Right cardiac atrium (tissue), 5 donors: ENCODE results near the gene SPAG9. TPM values are rescaled to one million over a fixed set of nuclear protein-coding genes. Genes with fewer than 3 reads are reported as not detected.

Experiments
- ATAC-seq, 2 donors: fragments of 200-7000 bp; cut with Tn5 transposase; one replicate each; pipeline versions ENCODE4 v1.8.0 to v1.9.1; 2020; ENCODE audit warnings: moderate library complexity in 2 of 2, mild to moderate bottlenecking in 1 of 2
- DNase-seq, 3 donors: peaks; one replicate each; pipeline ENCODE4 v3.0.0-alpha.2; 2020
- H3K27ac ChIP-seq: one replicate; pipeline ENCODE4 v1.5.1; 2013; ENCODE audit warnings: mild to moderate bottlenecking, low read length, control low read depth, moderate library complexity
- H3K27me3 ChIP-seq: one replicate; pipeline ENCODE4 v1.6.1; 2013; ENCODE audit not compliant: control insufficient read depth, insufficient read depth
- H3K4me1 ChIP-seq: one replicate; pipeline ENCODE4 v1.6.1; 2013; ENCODE audit warnings: low read length; ENCODE audit not compliant: control insufficient read depth, insufficient read depth
- H3K4me3 ChIP-seq: one replicate; pipeline ENCODE4 v1.5.1; 2013; ENCODE audit warnings: low read length, control low read depth
- H3K9me3 ChIP-seq: one replicate; pipeline ENCODE4 v1.6.1; 2013; ENCODE audit warnings: low read length; ENCODE audit not compliant: control insufficient read depth
- WGBS: extraction: QIAGEN DNeasy Blood & Tissue Kit; methylation state at CpG from one replicate; pipeline ENCODE4 v1.1.7; 2013; 5-methylcytosine and 5-hydroxymethylcytosine counted together
- intact Hi-C, 4 donors: fragments of 100-400 bp; cut with DNase I; formaldehyde crosslinking; loops; one replicate each; pipeline versions ENCODE4 v1.11.0 to v1.14.0; 2022 to 2023
- polyA plus RNA-seq: library from polyadenylated mRNA; stranded (reverse); fragments of 200-250 nt; gene quantifications from one replicate; pipeline ENCODE4 v1.2.3, GENCODE V29; 2013
- total RNA-seq, 4 donors: library from RNA; stranded (reverse); fragmentation: NEBNext Ultra II Directional; extraction: Animal tissue kit (Norgen Biotek cat#: 25700); gene quantifications; one replicate each; pipeline ENCODE4 v1.2.1, GENCODE V29; 2021
- donor health status: healthy with polysubstance abuse.
- donor health status: DM: no; HTN: yes; CAD: no.
- donor health status: DM: no; HTN: no; CAD: no.
- donor health status: DM: no; HTN: yes; CAD: no; lungs with severe emphysema.
- donor health status: DM: yes; HTN: yes; CAD: no.

Gene SPAG9
- total and polyA plus RNA-seq, 5 donors, result 19.1 to 81.0 (median 59.0) TPM

DNA sequence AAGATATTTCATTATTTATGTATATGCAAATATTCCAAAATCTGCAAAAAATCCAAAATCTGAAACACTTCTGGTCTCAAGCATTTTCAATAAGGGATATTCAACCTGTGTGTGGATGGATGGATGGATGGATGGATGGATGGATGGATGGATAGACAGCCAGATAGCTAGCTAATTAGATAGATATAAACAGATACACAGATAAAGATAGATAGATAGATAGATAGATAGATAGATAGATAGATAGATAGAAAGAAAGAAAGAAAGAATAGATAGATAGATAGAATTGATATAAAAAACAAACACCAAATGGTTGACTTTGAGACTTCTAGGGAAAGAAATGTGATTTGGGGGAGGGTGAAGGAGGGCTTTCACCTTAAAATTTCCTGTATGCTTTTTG lies 139.4 kb downstream of the SPAG9 start:
- intact Hi-C loops, result no loop called here
- no peak for DNase-seq
- no peak overlapping the region for H3K27ac ChIP-seq
- no peaks in the 10 kb centered on the region for H3K27me3 ChIP-seq
- H3K4me3 ChIP-seq, result no peak overlapping the region
- no peaks in the 10 kb centered on the region for H3K4me1 ChIP-seq
- ATAC-seq, result no peak
- no peaks in the 10 kb centered on the region for H3K9me3 ChIP-seq

DNA sequence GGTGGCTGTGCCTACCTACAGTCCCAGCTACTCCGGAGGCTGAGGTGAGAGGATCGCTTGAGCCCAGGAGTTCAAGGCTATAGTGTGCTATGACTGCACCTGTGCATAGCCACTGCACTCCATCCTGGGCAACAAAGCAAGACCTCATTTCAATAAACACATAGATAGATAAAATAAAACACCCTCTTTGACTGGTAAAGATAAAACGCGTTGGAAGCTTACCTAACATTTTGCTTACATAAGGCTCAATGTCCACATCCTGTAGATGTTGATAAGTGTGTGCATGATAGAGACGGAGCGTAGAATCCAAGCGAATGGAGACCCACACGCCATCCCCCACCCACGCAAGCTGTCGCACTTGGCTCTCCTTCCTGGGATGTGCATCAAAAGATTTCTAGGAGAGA lies 141.1 kb downstream of the SPAG9 start:
- no peak overlapping the region for H3K27ac ChIP-seq
- 90% methylated on average over 10 of the region's 10 CpGs for WGBS
- no peaks in the 10 kb centered on the region for H3K27me3 ChIP-seq
- ATAC-seq, result no peak
- intact Hi-C loops, result no loop called here
- no peak overlapping the region for H3K4me3 ChIP-seq
- no peaks in the 10 kb centered on the region for H3K4me1 ChIP-seq
- DNase-seq, result no peak
- no peaks in the 10 kb centered on the region for H3K9me3 ChIP-seq

DNA sequence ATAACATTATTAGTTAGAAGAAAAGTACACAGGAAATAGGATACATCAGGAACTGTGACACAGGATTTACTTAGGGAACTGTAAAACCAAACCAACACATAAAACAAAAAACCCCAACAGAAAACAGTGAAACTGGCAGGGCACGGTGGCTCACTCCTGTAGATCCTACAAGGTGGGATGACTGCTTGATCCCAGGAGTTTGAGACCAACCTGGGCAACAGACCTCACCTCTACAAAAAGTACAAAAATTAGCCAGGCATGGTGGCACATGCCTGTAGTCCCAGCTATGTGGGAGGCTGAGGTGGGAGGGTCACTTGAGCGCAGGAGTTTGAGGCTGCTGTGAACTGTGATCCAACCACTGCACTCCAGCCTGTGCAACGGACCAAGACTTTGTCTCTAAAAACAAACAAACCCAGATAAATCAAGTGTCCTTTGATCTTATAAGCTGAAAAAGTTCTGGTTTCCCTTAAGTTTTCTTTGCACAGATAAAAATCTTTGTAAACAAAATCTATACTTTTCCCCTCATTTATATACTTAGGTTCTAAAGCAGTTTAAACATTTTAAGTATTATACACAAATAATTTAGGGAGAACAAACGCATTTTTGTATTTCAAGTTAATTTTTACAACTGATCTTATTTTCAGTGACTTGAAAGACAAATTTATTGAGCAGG lies 143.0 kb downstream of the SPAG9 start:
- WGBS, result 65% methylated on average over 4 of the region's 4 CpGs
- ATAC-seq (peak in 1 of 2 donors; percentile 26), DNase-seq (no peak)
- no peaks in the 10 kb centered on the region for H3K27me3 ChIP-seq
- H3K4me3 ChIP-seq, result no peak overlapping the region
- H3K9me3 ChIP-seq, result no peaks in the 10 kb centered on the region
- H3K4me1 ChIP-seq, result no peaks in the 10 kb centered on the region
- H3K27ac ChIP-seq, result no peak overlapping the region
- intact Hi-C loops, result no loop called here

DNA sequence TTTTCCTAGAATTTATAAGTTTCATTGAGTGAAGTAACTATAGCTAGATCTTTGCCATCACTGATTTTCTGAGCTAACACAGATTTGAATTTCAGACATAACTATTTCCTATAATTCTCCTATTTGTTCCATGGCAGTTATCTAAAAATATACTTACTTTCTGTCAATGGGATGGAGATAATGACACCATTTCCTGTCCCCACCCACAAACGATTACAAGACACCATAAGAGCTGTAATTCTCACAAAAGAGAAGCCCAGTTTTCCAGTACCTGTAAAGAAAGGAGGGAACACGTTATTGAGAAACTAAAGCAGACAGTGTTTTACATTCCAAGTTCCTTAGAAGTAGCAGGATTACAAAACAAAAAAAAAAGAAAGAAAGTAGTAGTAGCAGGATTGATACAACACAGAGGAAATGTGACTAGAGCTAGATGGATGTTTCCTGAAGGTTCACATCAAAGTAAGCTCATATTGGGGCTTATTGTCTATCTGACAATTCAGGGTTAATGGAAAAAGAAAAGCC lies 143.7 kb downstream of the SPAG9 start:
- intact Hi-C loops, result no loop called here
- ATAC-seq, result peak in 1 of 2 donors; percentile 63
- DNase-seq, result no peak

DNA sequence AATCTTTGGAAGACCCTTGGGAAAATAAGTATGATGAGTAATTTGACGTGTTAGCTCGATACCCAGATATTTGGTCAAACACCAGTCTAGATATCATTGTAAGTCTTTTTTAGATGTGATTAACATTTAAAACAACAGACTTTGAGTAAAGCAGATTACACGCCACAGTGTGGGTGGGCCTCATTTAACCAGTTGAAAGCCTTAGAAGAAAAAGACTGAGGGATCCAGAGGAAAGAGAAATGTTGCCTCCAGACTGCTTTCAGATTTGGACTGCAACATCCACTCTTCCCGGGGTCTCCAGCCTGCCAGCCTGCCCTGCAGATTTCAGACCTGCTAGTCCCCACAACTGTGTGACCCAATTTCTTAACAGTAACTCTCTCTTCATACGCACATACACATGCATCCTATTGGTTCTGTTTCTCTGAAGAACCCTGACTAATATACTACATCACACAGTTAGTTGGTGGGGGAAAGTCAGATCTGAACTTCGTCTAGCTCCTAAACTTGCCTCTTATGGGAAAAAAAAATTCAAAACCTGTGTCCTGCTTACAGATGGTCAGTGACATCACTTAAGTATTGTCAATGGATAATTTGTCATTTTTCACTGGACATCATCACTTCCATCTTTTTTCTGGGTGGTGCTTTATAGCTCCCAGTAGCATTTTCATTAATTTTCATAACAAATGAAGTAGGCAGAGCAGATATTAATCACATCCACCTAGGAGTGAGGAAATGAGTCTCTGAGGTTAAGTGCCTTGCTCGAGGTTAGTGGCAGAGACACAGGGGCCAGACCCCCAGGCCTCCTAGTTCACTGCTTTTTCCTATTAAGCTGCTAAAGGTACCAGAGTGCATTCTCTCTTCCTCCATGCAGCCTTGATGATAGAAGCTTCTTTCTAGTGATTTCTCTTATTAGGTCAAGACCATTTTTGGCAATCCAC lies 146.8 kb downstream of the SPAG9 start:
- no peak for ATAC-seq
- intact Hi-C loops, result no loop called here

More for the DNA sequence above, 143.7 kb downstream of the SPAG9 start:
- Histone ChIP-seq H3K27me3 (no peaks in the 10 kb centered on the region), H3K9me3 (no peaks in the 10 kb centered on the region), H3K4me3 (no peak overlapping the region), H3K27ac (no peak overlapping the region), H3K4me1 (no peaks in the 10 kb centered on the region)
- 31% methylated on average over 2 of the region's 2 CpGs for WGBS

DNA sequence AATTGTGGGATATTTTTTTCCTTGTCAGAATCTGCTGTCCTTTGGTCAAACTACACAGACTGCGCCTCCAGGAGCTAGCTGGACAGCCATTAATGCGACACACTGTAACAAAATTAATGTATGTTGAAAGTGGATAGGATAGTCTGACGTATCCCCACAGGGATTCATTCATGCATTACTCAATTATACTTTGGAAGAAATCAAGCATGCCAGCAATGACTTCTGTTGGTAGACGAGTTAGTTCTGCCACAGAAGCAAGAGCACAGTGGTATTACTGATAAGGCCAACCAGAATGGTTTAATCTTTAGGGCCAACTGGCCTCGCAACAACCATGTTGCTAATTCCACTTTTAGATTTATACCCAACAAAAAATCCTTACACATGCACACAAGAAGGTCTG lies 148.1 kb downstream of the SPAG9 start:
- Histone ChIP-seq H3K4me1 (no peaks in the 10 kb centered on the region), H3K27me3 (no peaks in the 10 kb centered on the region), H3K4me3 (no peak overlapping the region), H3K9me3 (no peaks in the 10 kb centered on the region), H3K27ac (no peak overlapping the region)
- DNase-seq, result no peak
- WGBS, result 82% methylated on average over 5 of the region's 5 CpGs
- ATAC-seq, result no peak
- intact Hi-C loops, result no loop called here

More for the DNA sequence above, 146.8 kb downstream of the SPAG9 start:
- Histone ChIP-seq H3K27me3 (no peaks in the 10 kb centered on the region), H3K9me3 (no peaks in the 10 kb centered on the region), H3K27ac (no peak overlapping the region), H3K4me3 (no peak overlapping the region), H3K4me1 (no peaks in the 10 kb centered on the region)
- DNase-seq, result no peak
- 85% methylated on average over 7 of the region's 7 CpGs for WGBS

DNA sequence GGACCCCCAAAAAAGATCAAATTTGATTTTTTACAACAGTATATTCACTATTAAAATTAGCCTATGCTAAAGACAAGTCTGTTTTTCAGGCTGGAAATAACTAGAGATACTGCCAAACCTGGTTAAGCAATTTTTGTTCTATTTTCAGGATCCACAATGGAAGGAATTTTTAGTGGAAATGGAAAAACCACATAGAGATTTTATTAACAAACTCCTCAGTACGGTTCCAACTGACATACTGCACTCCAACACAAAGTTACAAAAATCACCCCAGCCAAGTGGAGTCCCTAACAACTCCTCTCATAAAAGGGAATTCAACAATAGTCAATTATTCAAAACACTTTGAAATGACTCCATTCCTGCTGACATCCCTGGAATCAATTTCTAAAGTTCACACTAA lies 152.9 kb downstream of the SPAG9 start:
- H3K9me3 ChIP-seq, result no peaks in the 10 kb centered on the region
- intact Hi-C loops, result no loop called here
- DNase-seq, result no peak
- no peak overlapping the region for H3K4me3 ChIP-seq
- WGBS, result 41% methylated on average over 1 of the region's 1 CpG
- no peak for ATAC-seq
- H3K27ac ChIP-seq, result no peak overlapping the region
- H3K27me3 ChIP-seq, result no peaks in the 10 kb centered on the region
- no peaks in the 10 kb centered on the region for H3K4me1 ChIP-seq

DNA sequence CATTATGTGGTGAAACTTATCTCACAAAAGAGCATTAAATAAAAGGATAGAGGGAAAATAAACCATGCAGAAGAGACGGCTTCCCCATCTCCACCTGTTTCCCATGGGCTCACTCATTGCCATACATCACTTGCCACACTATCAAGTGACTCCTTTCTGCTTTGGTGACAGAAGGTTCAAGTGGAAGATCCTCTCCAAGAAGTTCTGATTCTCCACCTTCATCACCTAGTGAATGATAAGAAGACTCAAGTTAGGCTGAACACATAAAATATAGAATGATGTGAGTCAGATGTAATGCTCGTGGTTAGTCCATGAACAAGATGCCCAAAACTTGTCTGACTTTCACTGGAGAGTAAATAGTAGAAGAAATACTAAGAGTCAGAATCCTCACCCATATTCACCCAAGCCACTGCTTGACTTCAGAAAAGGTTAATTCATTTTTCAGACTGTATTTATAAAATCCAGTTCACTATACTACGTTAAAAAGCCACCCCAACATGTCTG lies 154.5 kb downstream of the SPAG9 start:
- no peaks in the 10 kb centered on the region for H3K9me3 ChIP-seq
- no peak overlapping the region for H3K27ac ChIP-seq
- H3K27me3 ChIP-seq, result no peaks in the 10 kb centered on the region
- H3K4me3 ChIP-seq, result no peak overlapping the region
- H3K4me1 ChIP-seq, result no peaks in the 10 kb centered on the region
- WGBS, result 88% methylated on average over 3 of the region's 3 CpGs
- ATAC-seq (no peak), DNase-seq (no peak)
- intact Hi-C loops, result no loop called here

DNA sequence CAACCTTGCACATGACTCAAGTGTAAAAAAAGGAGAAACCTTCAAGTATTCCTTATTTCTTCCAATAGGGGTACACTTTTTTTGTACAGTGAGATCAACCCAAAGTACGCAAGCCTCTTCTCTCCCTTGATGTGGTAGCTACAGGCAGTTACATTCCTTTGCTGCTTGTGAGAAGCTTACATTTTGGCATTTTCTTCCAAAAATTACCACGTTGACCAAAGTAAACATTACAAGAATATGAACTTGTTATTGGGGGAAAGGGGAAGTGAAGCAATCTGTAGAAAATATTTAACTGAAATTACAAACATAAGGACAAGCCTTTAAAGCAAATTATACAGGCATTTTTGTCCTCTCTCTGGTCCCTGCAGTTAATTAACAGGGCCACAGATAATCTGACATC lies 157.5 kb downstream of the SPAG9 start:
- Histone ChIP-seq H3K9me3 (no peaks in the 10 kb centered on the region), H3K27ac (no peak overlapping the region), H3K4me1 (no peaks in the 10 kb centered on the region), H3K4me3 (no peak overlapping the region), H3K27me3 (no peaks in the 10 kb centered on the region)
- intact Hi-C loops, result no loop called here
- 75% methylated on average over 2 of the region's 2 CpGs for WGBS
- DNase-seq, result no peak
- ATAC-seq, result no peak

DNA sequence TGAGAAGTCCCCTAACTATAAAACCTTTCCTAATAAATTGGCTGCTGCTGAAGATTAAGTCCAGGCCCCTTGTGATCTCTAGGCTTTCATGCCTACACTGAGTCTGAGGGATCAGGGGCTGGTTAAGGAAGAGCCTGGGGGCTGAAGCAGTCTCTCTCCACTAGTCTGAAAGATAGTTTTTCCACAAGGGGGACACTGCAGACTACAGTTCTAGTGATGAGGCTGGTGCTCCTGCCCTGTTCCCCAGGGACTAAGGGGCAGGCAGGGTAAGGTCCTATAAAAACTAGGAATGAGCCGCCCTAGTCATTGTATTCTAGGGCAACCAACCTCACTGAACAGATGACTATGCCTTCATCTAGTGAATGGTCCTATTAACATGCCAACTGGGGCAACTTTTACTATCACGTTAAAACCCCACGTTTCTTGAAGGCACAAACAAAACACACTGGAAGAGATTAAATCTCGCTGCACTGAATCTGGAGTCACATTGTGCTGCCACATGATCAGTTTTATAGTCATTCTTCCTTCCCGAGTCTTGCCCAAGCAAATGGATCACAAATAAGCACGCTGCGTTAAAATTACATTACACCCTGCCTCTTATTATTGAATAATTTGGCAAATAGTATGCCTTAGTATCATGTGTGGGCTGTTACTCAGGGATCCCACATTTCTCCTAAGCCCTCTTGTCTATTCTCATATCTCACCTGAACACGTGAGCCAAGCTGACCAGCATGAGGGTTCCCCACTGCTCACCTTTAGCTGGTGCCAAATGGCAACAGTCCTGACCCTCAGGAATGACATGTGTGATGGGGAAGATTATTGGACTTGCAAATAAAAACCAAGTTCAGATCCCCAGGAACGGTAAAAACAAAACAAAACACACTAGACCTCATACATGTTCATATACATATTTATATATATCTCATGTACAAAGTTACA lies 159.1 kb downstream of the SPAG9 start:
- H3K27me3 ChIP-seq, result no peaks in the 10 kb centered on the region
- no peak overlapping the region for H3K27ac ChIP-seq
- H3K4me3 ChIP-seq, result no peak overlapping the region
- 88% methylated on average over 9 of the region's 9 CpGs for whole genome bisulfite sequencing
- no peak for ATAC-seq
- DNase-seq, result no peak
- no peaks in the 10 kb centered on the region for H3K4me1 ChIP-seq
- H3K9me3 ChIP-seq, result no peaks in the 10 kb centered on the region
- intact Hi-C loops, result no loop called here
